WTC11 (cell line): ENCODE data around the gene OGFOD2. TPM values are rescaled to one million over a fixed set of nuclear protein-coding genes. Genes with fewer than 3 reads are reported as not detected.

Source experiments
- FOXP1 ChIP-seq: sonication (generic); formaldehyde crosslinking; IDR thresholded peaks from 2 replicates; pipeline ENCODE4 v1.8.0; 2022; ENCODE audit warnings: missing genetic modification reagents, mild to moderate bottlenecking, moderate library complexity, borderline replicate concordance
- GTF2I ChIP-seq: fragments of 250-450 bp; sonication (Bioruptor Pico); conservative IDR thresholded peaks from 2 replicates; pipeline ENCODE4 v1.4.0; 2021; ENCODE audit warnings: mild to moderate bottlenecking
- NR2C2 ChIP-seq: sonication (generic); formaldehyde crosslinking; IDR thresholded peaks from 2 replicates; pipeline ENCODE4 v1.8.0; 2022; ENCODE audit warnings: mild to moderate bottlenecking, missing genetic modification reagents
- NR3C1 ChIP-seq: sonication (generic); formaldehyde crosslinking; conservative IDR thresholded peaks from 2 replicates; pipeline ENCODE4 v1.8.1; 2023; ENCODE audit warnings: low read depth, mild to moderate bottlenecking, missing genetic modification reagents
- RORB ChIP-seq: fragments of 250-450 bp; sonication (Bioruptor Pico); IDR thresholded peaks from 2 replicates; pipeline ENCODE4 v1.9.0; 2021; ENCODE audit warnings: mild to moderate bottlenecking
- SMAD3 ChIP-seq: sonication (generic); formaldehyde crosslinking; IDR thresholded peaks from 2 replicates; pipeline ENCODE4 v1.8.0; 2022; ENCODE audit warnings: missing genetic modification reagents, mild to moderate bottlenecking, borderline replicate concordance
- ZNF263 ChIP-seq: sonication (generic); formaldehyde crosslinking; IDR thresholded peaks from 2 replicates; pipeline ENCODE4 v1.8.1; 2022; ENCODE audit warnings: low read depth, mild to moderate bottlenecking, moderate library complexity, missing genetic modification reagents
- ZNF671 ChIP-seq: fragments of 250-450 bp; sonication (Bioruptor Pico); IDR thresholded peaks from 2 replicates; pipeline ENCODE4 v1.8.0; 2021; ENCODE audit warnings: mild to moderate bottlenecking
- total RNA-seq: library from RNA; stranded (reverse); gene quantifications from 3 replicates; pipeline ENCODE4 v1.2.3, GENCODE V29; 2021
- TF ChIP-seq, protein P1 (sequence below): sonication (generic); formaldehyde crosslinking; IDR thresholded peaks from 2 replicates; pipeline ENCODE4 v1.8.0; 2023; ENCODE audit warnings: missing genetic modification reagents, mild to moderate bottlenecking, borderline replicate concordance
- TF ChIP-seq, protein P2 (sequence below): sonication (generic); formaldehyde crosslinking; IDR thresholded peaks from 2 replicates; pipeline ENCODE4 v1.8.1; 2022; ENCODE audit warnings: low read depth, mild to moderate bottlenecking, moderate library complexity, missing genetic modification reagents, borderline replicate concordance
- TF ChIP-seq, protein P3 (sequence below): sonication (generic); formaldehyde crosslinking; IDR thresholded peaks from 2 replicates; pipeline ENCODE4 v1.8.1; 2023; ENCODE audit warnings: mild to moderate bottlenecking, missing genetic modification reagents, moderate library complexity
- TF ChIP-seq, protein P4 (sequence below): fragments of 250-450 bp; sonication (Bioruptor Pico); IDR thresholded peaks from 2 replicates; pipeline ENCODE4 v2.1.2; 2022; ENCODE audit warnings: mild to moderate bottlenecking, moderate library complexity
- TF ChIP-seq, protein P5 (sequence below): fragments of 250-450 bp; sonication (Bioruptor Pico); conservative IDR thresholded peaks from 2 replicates; pipeline ENCODE4 v1.9.0; 2021; ENCODE audit warnings: mild to moderate bottlenecking
- TF ChIP-seq, protein P6 (sequence below): sonication (generic); formaldehyde crosslinking; IDR thresholded peaks from 2 replicates; pipeline ENCODE4 v1.8.0; 2022; ENCODE audit warnings: mild to moderate bottlenecking, missing genetic modification reagents
- TF ChIP-seq, protein P7 (sequence below): sonication (generic); formaldehyde crosslinking; conservative IDR thresholded peaks from 2 replicates; pipeline ENCODE4 v1.8.1; 2022; ENCODE audit warnings: mild to moderate bottlenecking, missing genetic modification reagents
- TF ChIP-seq, protein P8 (sequence below): sonication (generic); formaldehyde crosslinking; IDR thresholded peaks from 2 replicates; pipeline ENCODE4 v1.8.0; 2023; ENCODE audit warnings: mild to moderate bottlenecking, missing genetic modification reagents
- TF ChIP-seq, protein P9 (sequence below): fragments of 250-450 bp; sonication (Bioruptor Pico); IDR thresholded peaks from 2 replicates; pipeline ENCODE4 v1.8.0; 2021; ENCODE audit warnings: mild to moderate bottlenecking

The OGFOD2 gene
- total RNA-seq, 1 experiment from 2014 or later: 28.1 TPM

DNA sequence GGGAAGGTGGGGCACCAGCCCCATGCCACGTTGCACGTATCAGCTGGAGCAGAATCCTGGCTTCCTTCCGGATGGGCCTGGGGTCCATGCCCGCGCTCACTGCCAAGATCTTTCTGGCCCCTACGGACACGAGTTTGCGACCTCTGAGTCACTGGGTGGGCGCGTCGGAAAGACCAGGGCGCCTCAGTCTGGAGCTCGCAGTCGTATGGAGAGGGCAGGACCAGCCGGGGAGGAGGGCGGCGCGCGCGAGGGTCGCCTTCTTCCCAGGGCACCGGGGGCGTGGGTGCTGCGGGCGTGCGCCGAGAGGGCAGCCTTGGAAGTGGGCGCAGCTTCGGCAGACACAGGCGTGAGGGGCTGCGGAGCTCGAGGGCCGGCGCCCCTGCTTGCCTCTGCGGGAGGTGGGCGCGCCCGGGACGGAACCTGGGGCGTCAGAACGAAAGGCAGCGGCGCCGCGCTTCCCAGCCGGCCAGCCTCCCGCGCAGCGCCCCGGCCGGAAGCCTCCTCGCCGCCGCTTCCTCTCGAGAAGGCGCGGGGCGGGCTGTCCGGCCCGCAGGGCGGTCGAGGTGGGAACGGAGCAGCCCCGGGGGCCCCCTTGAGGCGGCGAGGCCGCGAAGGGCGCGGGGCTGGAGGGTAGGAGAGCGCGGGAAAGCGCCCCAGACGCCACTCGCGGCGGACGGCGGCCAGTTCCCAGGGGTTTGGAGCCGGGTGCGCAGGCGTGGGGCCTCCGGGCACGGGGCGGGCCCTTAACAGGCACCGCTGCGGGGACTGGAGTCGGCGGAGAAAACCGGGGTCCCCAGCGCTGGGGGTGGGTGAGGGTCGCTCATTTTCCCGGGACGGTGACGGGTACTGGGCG, 5.4 kb downstream of the OGFOD2 start, which contains the start of gene ARL6IP4 (continued):
- TF ChIP-seq, protein P1, sequence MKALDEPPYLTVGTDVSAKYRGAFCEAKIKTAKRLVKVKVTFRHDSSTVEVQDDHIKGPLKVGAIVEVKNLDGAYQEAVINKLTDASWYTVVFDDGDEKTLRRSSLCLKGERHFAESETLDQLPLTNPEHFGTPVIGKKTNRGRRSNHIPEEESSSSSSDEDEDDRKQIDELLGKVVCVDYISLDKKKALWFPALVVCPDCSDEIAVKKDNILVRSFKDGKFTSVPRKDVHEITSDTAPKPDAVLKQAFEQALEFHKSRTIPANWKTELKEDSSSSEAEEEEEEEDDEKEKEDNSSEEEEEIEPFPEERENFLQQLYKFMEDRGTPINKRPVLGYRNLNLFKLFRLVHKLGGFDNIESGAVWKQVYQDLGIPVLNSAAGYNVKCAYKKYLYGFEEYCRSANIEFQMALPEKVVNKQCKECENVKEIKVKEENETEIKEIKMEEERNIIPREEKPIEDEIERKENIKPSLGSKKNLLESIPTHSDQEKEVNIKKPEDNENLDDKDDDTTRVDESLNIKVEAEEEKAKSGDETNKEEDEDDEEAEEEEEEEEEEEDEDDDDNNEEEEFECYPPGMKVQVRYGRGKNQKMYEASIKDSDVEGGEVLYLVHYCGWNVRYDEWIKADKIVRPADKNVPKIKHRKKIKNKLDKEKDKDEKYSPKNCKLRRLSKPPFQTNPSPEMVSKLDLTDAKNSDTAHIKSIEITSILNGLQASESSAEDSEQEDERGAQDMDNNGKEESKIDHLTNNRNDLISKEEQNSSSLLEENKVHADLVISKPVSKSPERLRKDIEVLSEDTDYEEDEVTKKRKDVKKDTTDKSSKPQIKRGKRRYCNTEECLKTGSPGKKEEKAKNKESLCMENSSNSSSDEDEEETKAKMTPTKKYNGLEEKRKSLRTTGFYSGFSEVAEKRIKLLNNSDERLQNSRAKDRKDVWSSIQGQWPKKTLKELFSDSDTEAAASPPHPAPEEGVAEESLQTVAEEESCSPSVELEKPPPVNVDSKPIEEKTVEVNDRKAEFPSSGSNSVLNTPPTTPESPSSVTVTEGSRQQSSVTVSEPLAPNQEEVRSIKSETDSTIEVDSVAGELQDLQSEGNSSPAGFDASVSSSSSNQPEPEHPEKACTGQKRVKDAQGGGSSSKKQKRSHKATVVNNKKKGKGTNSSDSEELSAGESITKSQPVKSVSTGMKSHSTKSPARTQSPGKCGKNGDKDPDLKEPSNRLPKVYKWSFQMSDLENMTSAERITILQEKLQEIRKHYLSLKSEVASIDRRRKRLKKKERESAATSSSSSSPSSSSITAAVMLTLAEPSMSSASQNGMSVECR (CRISPR knock-in tag): no peak
- TF ChIP-seq, protein P2, sequence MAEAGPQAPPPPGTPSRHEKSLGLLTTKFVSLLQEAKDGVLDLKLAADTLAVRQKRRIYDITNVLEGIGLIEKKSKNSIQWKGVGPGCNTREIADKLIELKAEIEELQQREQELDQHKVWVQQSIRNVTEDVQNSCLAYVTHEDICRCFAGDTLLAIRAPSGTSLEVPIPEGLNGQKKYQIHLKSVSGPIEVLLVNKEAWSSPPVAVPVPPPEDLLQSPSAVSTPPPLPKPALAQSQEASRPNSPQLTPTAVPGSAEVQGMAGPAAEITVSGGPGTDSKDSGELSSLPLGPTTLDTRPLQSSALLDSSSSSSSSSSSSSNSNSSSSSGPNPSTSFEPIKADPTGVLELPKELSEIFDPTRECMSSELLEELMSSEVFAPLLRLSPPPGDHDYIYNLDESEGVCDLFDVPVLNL (CRISPR knock-in tag): peak; percentile 51
- TF ChIP-seq NR2C2 (CRISPR knock-in tag) (peak; percentile 12; the same call in 1 of the 2 replicates), NR3C1 (CRISPR knock-in tag) (no peak), ZNF263 (CRISPR knock-in tag) (0 out of 2 replicates have a peak, but pooled peaks have one; percentile 46), RORB (no peak), ZNF671 (CRISPR knock-in tag) (peak; percentile 23; the same call in 1 of the 2 replicates), FOXP1 (CRISPR knock-in tag) (peak; percentile 87), GTF2I (no peak), SMAD3 (CRISPR knock-in tag) (no peak; the same call in 1 of the 2 replicates)
- TF ChIP-seq, protein P3, sequence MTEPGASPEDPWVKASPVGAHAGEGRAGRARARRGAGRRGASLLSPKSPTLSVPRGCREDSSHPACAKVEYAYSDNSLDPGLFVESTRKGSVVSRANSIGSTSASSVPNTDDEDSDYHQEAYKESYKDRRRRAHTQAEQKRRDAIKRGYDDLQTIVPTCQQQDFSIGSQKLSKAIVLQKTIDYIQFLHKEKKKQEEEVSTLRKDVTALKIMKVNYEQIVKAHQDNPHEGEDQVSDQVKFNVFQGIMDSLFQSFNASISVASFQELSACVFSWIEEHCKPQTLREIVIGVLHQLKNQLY (CRISPR knock-in tag): peak; percentile 83; the same call in 1 of the 2 replicates
- TF ChIP-seq, protein P4, sequence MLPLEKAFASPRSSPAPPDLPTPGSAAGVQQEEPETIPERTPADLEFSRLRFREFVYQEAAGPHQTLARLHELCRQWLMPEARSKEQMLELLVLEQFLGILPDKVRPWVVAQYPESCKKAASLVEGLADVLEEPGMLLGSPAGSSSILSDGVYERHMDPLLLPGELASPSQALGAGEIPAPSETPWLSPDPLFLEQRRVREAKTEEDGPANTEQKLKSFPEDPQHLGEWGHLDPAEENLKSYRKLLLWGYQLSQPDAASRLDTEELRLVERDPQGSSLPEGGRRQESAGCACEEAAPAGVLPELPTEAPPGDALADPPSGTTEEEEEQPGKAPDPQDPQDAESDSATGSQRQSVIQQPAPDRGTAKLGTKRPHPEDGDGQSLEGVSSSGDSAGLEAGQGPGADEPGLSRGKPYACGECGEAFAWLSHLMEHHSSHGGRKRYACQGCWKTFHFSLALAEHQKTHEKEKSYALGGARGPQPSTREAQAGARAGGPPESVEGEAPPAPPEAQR (CRISPR knock-in tag): no peak
- TF ChIP-seq, protein P5, sequence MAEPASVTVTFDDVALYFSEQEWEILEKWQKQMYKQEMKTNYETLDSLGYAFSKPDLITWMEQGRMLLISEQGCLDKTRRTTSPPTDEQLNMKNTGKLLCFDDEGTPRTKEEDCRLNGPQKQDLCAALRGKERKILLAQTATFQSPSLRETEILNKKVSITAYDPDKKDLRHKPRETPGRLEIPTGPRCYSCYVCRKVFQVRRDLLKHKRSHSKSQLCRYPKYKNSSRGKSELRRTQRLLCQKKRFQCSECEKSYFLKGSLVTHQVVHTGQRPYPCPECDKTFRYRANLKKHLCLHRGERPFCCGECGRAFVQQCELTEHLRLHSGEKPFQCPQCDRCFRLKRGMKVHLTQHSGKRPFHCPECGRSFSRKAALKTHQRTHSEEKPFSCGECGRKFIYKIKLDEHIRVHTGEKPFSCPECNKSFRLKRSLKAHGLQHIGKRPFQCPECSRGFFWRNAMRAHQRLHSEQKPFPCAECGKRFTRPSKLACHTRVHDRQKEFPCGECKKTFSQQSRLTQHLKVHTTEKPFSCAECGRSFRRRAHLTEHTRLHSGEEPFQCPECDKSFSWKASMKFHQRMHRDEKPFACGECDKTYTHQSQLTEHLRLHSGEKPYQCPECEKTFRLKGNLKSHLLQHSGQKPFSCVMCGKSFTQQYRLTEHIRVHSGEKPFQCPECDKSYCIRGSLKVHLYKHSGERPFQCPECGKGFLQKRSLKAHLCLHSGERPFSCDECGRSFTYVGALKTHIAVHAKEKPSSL (CRISPR knock-in tag): no peak
- TF ChIP-seq, protein P6, sequence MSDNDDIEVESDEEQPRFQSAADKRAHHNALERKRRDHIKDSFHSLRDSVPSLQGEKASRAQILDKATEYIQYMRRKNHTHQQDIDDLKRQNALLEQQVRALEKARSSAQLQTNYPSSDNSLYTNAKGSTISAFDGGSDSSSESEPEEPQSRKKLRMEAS (CRISPR knock-in tag): peak; percentile 35; the same call in 1 of the 2 replicates
- TF ChIP-seq, protein P7, sequence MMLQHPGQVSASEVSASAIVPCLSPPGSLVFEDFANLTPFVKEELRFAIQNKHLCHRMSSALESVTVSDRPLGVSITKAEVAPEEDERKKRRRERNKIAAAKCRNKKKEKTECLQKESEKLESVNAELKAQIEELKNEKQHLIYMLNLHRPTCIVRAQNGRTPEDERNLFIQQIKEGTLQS: no peak
- TF ChIP-seq, protein P8, sequence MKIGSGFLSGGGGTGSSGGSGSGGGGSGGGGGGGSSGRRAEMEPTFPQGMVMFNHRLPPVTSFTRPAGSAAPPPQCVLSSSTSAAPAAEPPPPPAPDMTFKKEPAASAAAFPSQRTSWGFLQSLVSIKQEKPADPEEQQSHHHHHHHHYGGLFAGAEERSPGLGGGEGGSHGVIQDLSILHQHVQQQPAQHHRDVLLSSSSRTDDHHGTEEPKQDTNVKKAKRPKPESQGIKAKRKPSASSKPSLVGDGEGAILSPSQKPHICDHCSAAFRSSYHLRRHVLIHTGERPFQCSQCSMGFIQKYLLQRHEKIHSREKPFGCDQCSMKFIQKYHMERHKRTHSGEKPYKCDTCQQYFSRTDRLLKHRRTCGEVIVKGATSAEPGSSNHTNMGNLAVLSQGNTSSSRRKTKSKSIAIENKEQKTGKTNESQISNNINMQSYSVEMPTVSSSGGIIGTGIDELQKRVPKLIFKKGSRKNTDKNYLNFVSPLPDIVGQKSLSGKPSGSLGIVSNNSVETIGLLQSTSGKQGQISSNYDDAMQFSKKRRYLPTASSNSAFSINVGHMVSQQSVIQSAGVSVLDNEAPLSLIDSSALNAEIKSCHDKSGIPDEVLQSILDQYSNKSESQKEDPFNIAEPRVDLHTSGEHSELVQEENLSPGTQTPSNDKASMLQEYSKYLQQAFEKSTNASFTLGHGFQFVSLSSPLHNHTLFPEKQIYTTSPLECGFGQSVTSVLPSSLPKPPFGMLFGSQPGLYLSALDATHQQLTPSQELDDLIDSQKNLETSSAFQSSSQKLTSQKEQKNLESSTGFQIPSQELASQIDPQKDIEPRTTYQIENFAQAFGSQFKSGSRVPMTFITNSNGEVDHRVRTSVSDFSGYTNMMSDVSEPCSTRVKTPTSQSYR: 0 out of 2 replicates have a peak, but pooled peaks have one; percentile 24
- TF ChIP-seq, protein P9, sequence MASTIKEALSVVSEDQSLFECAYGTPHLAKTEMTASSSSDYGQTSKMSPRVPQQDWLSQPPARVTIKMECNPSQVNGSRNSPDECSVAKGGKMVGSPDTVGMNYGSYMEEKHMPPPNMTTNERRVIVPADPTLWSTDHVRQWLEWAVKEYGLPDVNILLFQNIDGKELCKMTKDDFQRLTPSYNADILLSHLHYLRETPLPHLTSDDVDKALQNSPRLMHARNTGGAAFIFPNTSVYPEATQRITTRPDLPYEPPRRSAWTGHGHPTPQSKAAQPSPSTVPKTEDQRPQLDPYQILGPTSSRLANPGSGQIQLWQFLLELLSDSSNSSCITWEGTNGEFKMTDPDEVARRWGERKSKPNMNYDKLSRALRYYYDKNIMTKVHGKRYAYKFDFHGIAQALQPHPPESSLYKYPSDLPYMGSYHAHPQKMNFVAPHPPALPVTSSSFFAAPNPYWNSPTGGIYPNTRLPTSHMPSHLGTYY (CRISPR knock-in tag): peak; percentile 12; the same call in 1 of the 2 replicates
